K562 (cell line): ENCODE measurements around the gene LRP3. TPM values are rescaled to one million over a fixed set of nuclear protein-coding genes. Genes with fewer than 3 reads are reported as not detected.

Source experiments
- ATAC-seq: fragments of 200-7000 bp; cut with Tn5 transposase; 3 replicates; pipeline ENCODE4 v1.9.1; 2020; ENCODE audit warnings: moderate library complexity
- BruUV-seq: library from RNA; stranded (reverse); fragments of 400-500 nt; replicated peaks from 2 replicates; lab custom pipeline; 2021; lab: Mats Ljungman, UMichigan
- CTCF ChIA-PET: fragments of 300-600 bp; formaldehyde crosslinking; extraction: SDS; loops from one replicate; lab custom pipeline; 2021; ENCODE audit warnings: low intra/inter-chr PET ratio; lab: Yijun Ruan, JAX
- POLR2A ChIA-PET: fragments of 300-600, 350-650 bp; sonication (Branson Sonifier 250); formaldehyde crosslinking; extraction: SDS; loops from one replicate; lab custom pipeline; 2021; ENCODE audit warnings: antibody characterized with exemption, inconsistent platforms; lab: Yijun Ruan, JAX
- DNase-seq, 4 experiments: peaks; one replicate each; pipeline versions ENCODE4 v3.0.0 to v3.0.0-alpha.2; 2011 to 2018; ENCODE audit warnings: low spot score in 3 of 4, mixed read lengths in 3 of 4; ENCODE audit errors: extremely low read depth in 1 of 4
- FAIRE-seq: peaks from 2 replicates; lab custom pipeline; 2011; peaks lifted over from hg19 to GRCh38; lab: Jason Lieb, UNC
- H2AFZ ChIP-seq: 2 replicates; pipeline ENCODE4 v1.6.0; 2011; ENCODE audit warnings: low read depth, low read length, control low read depth, inconsistent platforms
- H3K27ac ChIP-seq: fragments of 200-600 bp; 3 replicates; pipeline ENCODE4 v1.8.0; 2011; ENCODE audit warnings: low read depth, mild to moderate bottlenecking, control low read depth, inconsistent platforms, low read length, moderate library complexity, mixed read lengths; ENCODE audit errors: extremely low read depth
- H3K27me3 ChIP-seq, 2 experiments: fragments of 300-600 bp in 1 of 2; 2 replicates in 1 of 2; 3 replicates in 1 of 2; pipeline versions ENCODE4 v1.6.0 to v1.8.0; 2011; ENCODE audit warnings: inconsistent platforms in 2 of 2, low read length in 2 of 2, mild to moderate bottlenecking in 1 of 2, mixed read lengths in 1 of 2, moderate library complexity in 1 of 2; ENCODE audit not compliant: control insufficient read depth in 2 of 2, insufficient read depth in 2 of 2
- H3K36me3 ChIP-seq: fragments of 300-600 bp; 3 replicates; pipeline ENCODE4 v1.8.0; 2011; ENCODE audit warnings: mild to moderate bottlenecking, low read length, inconsistent platforms; ENCODE audit not compliant: control insufficient read depth, insufficient read depth
- H3K4me1 ChIP-seq, 2 experiments: fragments of 200-600 bp in 1 of 2; replicated peaks in 1 of 2; 2 replicates in 1 of 2; 3 replicates in 1 of 2; pipeline versions ENCODE4 v1.5.1 to v1.8.0; 2011; ENCODE audit warnings: inconsistent platforms in 2 of 2, low read length in 2 of 2, mild to moderate bottlenecking in 1 of 2, mixed read lengths in 1 of 2, moderate library complexity in 1 of 2; ENCODE audit not compliant: control insufficient read depth in 2 of 2, insufficient read depth in 2 of 2
- H3K4me2 ChIP-seq: 2 replicates; pipeline ENCODE4 v1.6.1; 2011; ENCODE audit warnings: low read length, control low read depth, inconsistent platforms, mixed read lengths; ENCODE audit not compliant: insufficient read depth
- H3K4me3 ChIP-seq: fragments of 200-600 bp; sonication (generic), shearing (Covaris generic); 2 replicates; pipeline ENCODE4 v1.5.1; 2016; ENCODE audit warnings: control low read depth, inconsistent platforms
- H3K79me2 ChIP-seq: fragments of 200-600 bp; 3 replicates; pipeline ENCODE4 v1.8.0; 2011; ENCODE audit warnings: low read length, inconsistent platforms; ENCODE audit not compliant: control insufficient read depth, insufficient read depth
- H3K9ac ChIP-seq, 2 experiments: 2 replicates each; pipeline versions ENCODE4 v1.6.0 to v1.6.1; 2011; ENCODE audit warnings: low read depth in 2 of 2, low read length in 2 of 2, control low read depth in 1 of 2, inconsistent platforms in 1 of 2, mild to moderate bottlenecking in 1 of 2, mixed read lengths in 1 of 2; ENCODE audit not compliant: insufficient read depth in 1 of 2
- H3K9me1 ChIP-seq: one replicate; pipeline ENCODE4 v1.6.0; 2011; ENCODE audit warnings: inconsistent platforms, mild to moderate bottlenecking, low read length, moderate library complexity; ENCODE audit not compliant: control insufficient read depth, insufficient read depth
- H3K9me3 ChIP-seq: replicated peaks from 2 replicates; pipeline ENCODE4 v1.5.1; 2011; ENCODE audit warnings: low read depth, low read length, inconsistent platforms; ENCODE audit not compliant: control insufficient read depth, insufficient read depth
- H4K20me1 ChIP-seq: replicated peaks from 2 replicates; pipeline ENCODE4 v1.6.1; 2011; ENCODE audit warnings: low read length, inconsistent platforms, mixed read lengths; ENCODE audit not compliant: control insufficient read depth, insufficient read depth
- CTCF ChIP-seq, 3 experiments: IDR thresholded peaks in 2 of 3; conservative IDR thresholded peaks in 1 of 3; 2 replicates each; pipeline ENCODE4 v1.5.1; 2011 to 2012; ENCODE audit warnings: low read length in 3 of 3, mild to moderate bottlenecking in 3 of 3, control low read depth in 2 of 3, improper control_type of control experiment in 1 of 3, inconsistent platforms in 1 of 3, low read depth in 1 of 3, mixed read lengths in 1 of 3, moderate library complexity in 1 of 3; ENCODE audit not compliant: insufficient read depth in 2 of 3
- FOXK1 ChIP-seq: sonication (generic); formaldehyde crosslinking; IDR thresholded peaks from 2 replicates; pipeline ENCODE4 v1.8.0; 2022; ENCODE audit warnings: missing genetic modification reagents, mild to moderate bottlenecking, borderline replicate concordance
- SMAD4 ChIP-seq: fragments of 250-450 bp; sonication (Bioruptor Pico); conservative IDR thresholded peaks from 2 replicates; pipeline ENCODE4 v1.8.0; 2021; ENCODE audit warnings: inconsistent platforms, mild to moderate bottlenecking, moderate library complexity
- TEAD2 ChIP-seq: fragments of 450-650 bp; IDR thresholded peaks from 2 replicates; pipeline ENCODE4 v1.6.1; 2016; ENCODE audit warnings: missing genetic modification characterization, control low read depth, missing compliant biosample characterization
- USF2 ChIP-seq: sonication (generic); formaldehyde crosslinking; IDR thresholded peaks from 2 replicates; pipeline ENCODE4 v1.5.0; 2020; ENCODE audit warnings: missing genetic modification reagents
- WHSC1 ChIP-seq: IDR thresholded peaks from one replicate; pipeline ENCODE4 v1.6.1; 2012; ENCODE audit warnings: low read length, control low read depth, inconsistent platforms
- ZKSCAN1 ChIP-seq: fragments of 150-350 bp; IDR thresholded peaks from 2 replicates; pipeline ENCODE4 v1.6.1; 2016; ENCODE audit warnings: low read depth, low read length
- ZNF124 ChIP-seq: sonication (generic); formaldehyde crosslinking; IDR thresholded peaks from 2 replicates; pipeline ENCODE4 v1.8.1; 2022; ENCODE audit warnings: missing genetic modification reagents
- ZNF239 ChIP-seq: fragments of 250-450 bp; sonication (Bioruptor Pico); IDR thresholded peaks from 2 replicates; pipeline ENCODE4 v1.4.0; 2020; ENCODE audit warnings: mild to moderate bottlenecking
- ZNF311 ChIP-seq: fragments of 250-450 bp; sonication (Bioruptor Pico); IDR thresholded peaks from 2 replicates; pipeline ENCODE4 v1.4.0; 2020; ENCODE audit warnings: mild to moderate bottlenecking, moderate library complexity
- ZNF318 ChIP-seq, 2 experiments: fragments of 450-650 bp; IDR thresholded peaks; 2 replicates each; pipeline ENCODE4 v1.6.1; 2016; ENCODE audit warnings: mild to moderate bottlenecking in 2 of 2, borderline replicate concordance in 1 of 2, low read depth in 1 of 2, moderate library complexity in 1 of 2
- ZSCAN32 ChIP-seq: fragments of 450-650 bp; formaldehyde crosslinking; IDR thresholded peaks from 2 replicates; pipeline ENCODE4 v1.4.0; 2020; ENCODE audit warnings: mild to moderate bottlenecking, moderate library complexity
- WGBS: fragments of 100-300 bp; shearing (Covaris generic); methylation state at CpG from one replicate; pipeline ENCODE4 v1.1.6; 2016; ENCODE audit warnings: low coverage, mixed read lengths; ENCODE audit not compliant: insufficient coverage; ENCODE audit errors: missing lambda C conversion rate; 5-methylcytosine and 5-hydroxymethylcytosine counted together
- in situ Hi-C: fragments of 300-500 bp; cut with MboI; formaldehyde crosslinking; loops from 4 replicates; pipeline ENCODE4 v1.15.0; 2018; ENCODE audit warnings: inconsistent platforms, mixed read lengths
- intact Hi-C: fragments of 100-400 bp; cut with micrococcal nuclease; formaldehyde crosslinking; loops from 2 replicates; pipeline ENCODE4 v1.14.2; 2022
- polyA plus RNA-seq, 8 experiments: library from polyadenylated mRNA; depleted of rRNA in 4 of 8; stranded (reverse) in 5 of 8; unstranded in 3 of 8; fragments of >200 nt; fragmentation: Nextera tagmentation in 2 of 8; fragmentation: Illumina TruSeq in 1 of 8; extraction: Ambion mirVana in 2 of 8; extraction: Trizol in 1 of 8; gene quantifications; 2 replicates each; pipeline versions ENCODE4 v1.2.1 to v1.2.3, GENCODE V29; 2011 to 2014; ENCODE audit warnings: inconsistent platforms in 1 of 8, missing spikeins in 1 of 8
- total RNA-seq, 7 experiments: library from RNA; depleted of rRNA in 6 of 7; stranded (reverse); fragments of >200 nt in 6 of 7; fragmentation: Illumina TruSeq in 2 of 7; extraction: Trizol in 2 of 7; gene quantifications; 2 replicates each; pipeline versions ENCODE4 v1.2.1 to v1.2.3, GENCODE V29; 2011 to 2021; ENCODE audit warnings: low replicate concordance in 1 of 7

The LRP3 gene
- total and polyA plus RNA-seq, 9 of the 15 experiments (the other 6 are each of a cell fraction or from before 2014, with no cell fraction given): 0.29 TPM; not detected in 8

- Histone ChIP-seq H2AFZ (no peak overlapping the region), H3K4me3 (no peak overlapping the region), H3K9me1 (no peaks in the 10 kb centered on the region), H3K9me3 (no peaks in the 10 kb centered on the region; the same call in 1 of the 2 replicates), H3K27me3 (peaks cover 2 to 39% of the 10 kb centered on the region in 2 experiments; a peak in 3 of 5 replicates), H3K79me2 (no peaks in the 10 kb centered on the region), H3K4me2 (no peak overlapping the region), H3K36me3 (no peaks in the 10 kb centered on the region), H3K9ac (no peak overlapping the region; a peak in 1 of 4 replicates), H4K20me1 (peaks cover 15% of the 10 kb centered on the region), H3K27ac (no peak overlapping the region), H3K4me1 (peaks cover 0 to 9% of the 10 kb centered on the region in 2 experiments; a peak in 2 of 5 replicates)
- 1% methylated on average over 8 of the region's 9 CpGs for WGBS
- FAIRE-seq: no peak
- intact Hi-C loops: loop anchor here (1.0 to 5.0 kb wide), 2 partner anchors 172 to 538 kb away; no protein-coding TSS in a partner anchor
- no peak for ATAC-seq
- ChIA-PET POLR2A (no interaction called here), CTCF (interaction anchor here (0.6 to 1.5 kb wide), 4 partner anchors 171 to 1267 kb away, joined by 3 to 7 read pairs (median 5); no protein-coding TSS in a partner anchor)
- DNase-seq: no peak
- BruUV-seq: no TSS peak
- in situ Hi-C loops: loop anchor here (5.0 kb wide), 2 partner anchors 173 to 538 kb away; no protein-coding TSS in a partner anchor
- TF ChIP-seq ZNF124 (CRISPR knock-in tag) (no peak), FOXK1 (CRISPR knock-in tag) (no peak), CTCF (IDR thresholded peaks at IDR 0.05 in 2 of 3, conservative IDR thresholded peaks at IDR 0.05 in 1 of 3; ENCODE audit: insufficient read depth in 2 of 3, low read depth in 1 of 3, low read length in 3 of 3) (no peak), ZKSCAN1 (no peak), ZNF239 (CRISPR knock-in tag) (no peak), TEAD2 (no peak), ZSCAN32 (no peak), ZNF318 (IDR thresholded peaks at IDR 0.05; ENCODE audit: borderline replicate concordance in 1 of 2, low read depth in 1 of 2) (no peak), USF2 (no peak), SMAD4 (CRISPR knock-in tag) (no peak), WHSC1 (no peak), ZNF311 (CRISPR knock-in tag) (no peak)
Measured at GRCh38 chr19:33234736-33235135, 40.6 kb downstream of the LRP3 start.
